Glutamatergic neuron (in vitro differentiated cells): ENCODE results near the gene LIMCH1. TPM values are rescaled to one million over a fixed set of nuclear protein-coding genes. Genes with fewer than 3 reads are reported as not detected.

Experiments used
- DNase-seq: peaks from one replicate; pipeline ENCODE4 v3.0.0; 2022
- H3K27ac Mint-ChIP-seq: one replicate; pipeline ENCODE4 v1.8.0; 2020; ENCODE audit warnings: mild to moderate bottlenecking, mixed read lengths, inconsistent platforms; ENCODE audit not compliant: unreplicated experiment
- H3K27me3 Mint-ChIP-seq: one replicate; pipeline ENCODE4 v1.8.0; 2020; ENCODE audit warnings: mild to moderate bottlenecking, moderate library complexity, mixed read lengths, inconsistent platforms; ENCODE audit not compliant: unreplicated experiment
- H3K36me3 Mint-ChIP-seq: one replicate; pipeline ENCODE4 v1.8.0; 2020; ENCODE audit warnings: mild to moderate bottlenecking, mixed read lengths, inconsistent platforms; ENCODE audit not compliant: unreplicated experiment
- H3K4me1 Mint-ChIP-seq: one replicate; pipeline ENCODE4 v1.8.0; 2020; ENCODE audit warnings: mild to moderate bottlenecking, low read depth, mixed read lengths, inconsistent platforms; ENCODE audit not compliant: unreplicated experiment
- H3K4me3 Mint-ChIP-seq: one replicate; pipeline ENCODE4 v1.8.0; 2020; ENCODE audit warnings: mild to moderate bottlenecking, mixed read lengths, inconsistent platforms; ENCODE audit not compliant: unreplicated experiment
- H3K9me3 Mint-ChIP-seq: one replicate; pipeline ENCODE4 v1.8.0; 2020; ENCODE audit warnings: mild to moderate bottlenecking, moderate library complexity, mixed read lengths, inconsistent platforms; ENCODE audit not compliant: unreplicated experiment
- CTCF ChIP-seq: fragments of 200-600 bp; sonication (generic); IDR thresholded peaks from one replicate; pipeline ENCODE4 v1.5.0; 2021; ENCODE audit not compliant: partially characterized antibody, unreplicated experiment
- total RNA-seq: library from RNA; stranded (reverse); fragmentation: NEBNext Ultra II Directional; extraction: Animal tissue kit (Norgen Biotek cat#: 25700); gene quantifications from one replicate; pipeline ENCODE4 v1.2.1, GENCODE V29; 2021; ENCODE audit not compliant: unreplicated experiment

LIMCH1 gene
- total RNA-seq, 1 donor from 2014 or later, result 22.5 TPM

- H3K4me3 Mint-ChIP-seq, result no peak overlapping the region
- H3K4me1 Mint-ChIP-seq, result no peaks in the 10 kb centered on the region
- no peaks in the 10 kb centered on the region for H3K9me3 Mint-ChIP-seq
- H3K27me3 Mint-ChIP-seq, result no peaks in the 10 kb centered on the region
- no peak for DNase-seq
- H3K27ac Mint-ChIP-seq, result no peak overlapping the region
- no peak for TF ChIP-seq CTCF
- H3K36me3 Mint-ChIP-seq, result peaks cover 5% of the 10 kb centered on the region
Observed at GRCh38 chr4:41548305-41548880, 10.4 kb downstream of the LIMCH1 start.

- Mint-ChIP-seq H3K4me3 (no peak overlapping the region), H3K9me3 (no peaks in the 10 kb centered on the region), H3K36me3 (peaks cover 5% of the 10 kb centered on the region), H3K27ac (no peak overlapping the region), H3K4me1 (no peaks in the 10 kb centered on the region), H3K27me3 (no peaks in the 10 kb centered on the region)
- TF ChIP-seq CTCF, result no peak
- no peak for DNase-seq
Observed at GRCh38 chr4:41549478-41549877, 11.5 kb downstream of the LIMCH1 start.

- DNase-seq, result no peak
- H3K4me3 Mint-ChIP-seq, result no peak overlapping the region
- TF ChIP-seq CTCF, result no peak
- H3K27me3 Mint-ChIP-seq, result no peaks in the 10 kb centered on the region
- peaks cover 5% of the 10 kb centered on the region for H3K36me3 Mint-ChIP-seq
- no peaks in the 10 kb centered on the region for H3K9me3 Mint-ChIP-seq
- H3K4me1 Mint-ChIP-seq, result no peaks in the 10 kb centered on the region
- H3K27ac Mint-ChIP-seq, result no peak overlapping the region
Observed at GRCh38 chr4:41550308-41550707, 12.4 kb downstream of the LIMCH1 start.

GRCh38 chr4:41551536-41551935 lies 13.6 kb downstream of the LIMCH1 start:
- DNase-seq, result no peak
- H3K36me3 Mint-ChIP-seq, result peaks cover 5% of the 10 kb centered on the region
- no peak for TF ChIP-seq CTCF
- no peaks in the 10 kb centered on the region for H3K4me1 Mint-ChIP-seq
- H3K4me3 Mint-ChIP-seq, result no peak overlapping the region
- no peak overlapping the region for H3K27ac Mint-ChIP-seq
- no peaks in the 10 kb centered on the region for H3K9me3 Mint-ChIP-seq
- no peaks in the 10 kb centered on the region for H3K27me3 Mint-ChIP-seq

- Mint-ChIP-seq H3K27me3 (no peaks in the 10 kb centered on the region), H3K9me3 (no peaks in the 10 kb centered on the region), H3K4me1 (no peaks in the 10 kb centered on the region), H3K36me3 (peaks cover 5% of the 10 kb centered on the region), H3K4me3 (no peak overlapping the region), H3K27ac (no peak overlapping the region)
- DNase-seq, result no peak
- no peak for TF ChIP-seq CTCF
Observed at GRCh38 chr4:41554905-41555304, 16.9 kb downstream of the LIMCH1 start.
